HCT116 (cell line): ENCODE measurements around the gene CTNNAL1. TPM values are rescaled to one million over a fixed set of nuclear protein-coding genes. Genes with fewer than 3 reads are reported as not detected.
"Not testable (repeated sequence)": the region's sequence is repeated elsewhere in the genome, so short reads cannot be mapped to it uniquely, and the experiment has no call there.

ENCODE experiments used
- ATAC-seq: fragments of 200-7000 bp; cut with Tn5 transposase; 2 replicates; pipeline ENCODE4 v1.9.1; 2020; ENCODE audit warnings: mild to moderate bottlenecking, moderate library complexity
- BruUV-seq: library from RNA; stranded (reverse); fragments of 400-500 nt; replicated peaks from 2 replicates; lab custom pipeline; 2021; lab: Mats Ljungman, UMichigan
- CTCF ChIA-PET: fragments of 300-600 bp; sonication (Branson Sonifier 250); formaldehyde crosslinking; loops from one replicate; lab custom pipeline; 2021; ENCODE audit warnings: antibody characterized with exemption; lab: Charles Lee
- POLR2A ChIA-PET: fragments of 300-600, 350-600 bp; sonication (Branson Sonifier 250); formaldehyde crosslinking; loops from one replicate; lab custom pipeline; 2021; ENCODE audit warnings: antibody characterized with exemption; lab: Charles Lee
- RAD21 ChIA-PET, 2 experiments: fragments of 300-600 bp; sonication (Branson Sonifier 250); formaldehyde crosslinking; loops; one replicate each; lab custom pipeline; 2023; ENCODE audit warnings: low total read pairs in 2 of 2; ENCODE audit not compliant: uncharacterized antibody in 2 of 2, unreplicated experiment in 2 of 2, low non-redundant PET in 1 of 2; lab: Charles Lee
- DNase-seq: peaks from one replicate; pipeline ENCODE4 v3.0.0-alpha.2; 2010; ENCODE audit warnings: low read depth, low spot score
- H2AFZ ChIP-seq: fragments of 200-600 bp; shearing (Covaris generic), sonication (generic); 2 replicates; pipeline ENCODE4 v1.6.1; 2017; ENCODE audit warnings: low read depth, mixed run types, mixed read lengths, antibody characterized with exemption, low read length; ENCODE audit not compliant: poor library complexity, severe bottlenecking
- H3K27ac ChIP-seq: 2 replicates; pipeline ENCODE4 v1.5.1; 2012; ENCODE audit warnings: low read depth, low read length
- H3K27me3 ChIP-seq: fragments of 200-600 bp; sonication (generic); 2 replicates; pipeline ENCODE4 v1.6.1; 2016; ENCODE audit warnings: mixed run types, low read length, mixed read lengths; ENCODE audit not compliant: insufficient read depth
- H3K36me3 ChIP-seq, 2 experiments: fragments of 200-500 bp in 1 of 2; fragments of 200-600 bp in 1 of 2; sonication (Bioruptor generic) in 1 of 2; sonication (generic) in 1 of 2; 2 replicates each; pipeline versions ENCODE4 v1.5.1 to v1.6.1; 2014 to 2016; ENCODE audit warnings: low read length in 2 of 2, inconsistent platforms in 1 of 2, mixed read lengths in 1 of 2, mixed run types in 1 of 2; ENCODE audit not compliant: insufficient read depth in 2 of 2, control insufficient read depth in 1 of 2
- H3K4me1 ChIP-seq, 2 experiments: fragments of 200-600 bp in 1 of 2; sonication (generic) in 1 of 2; 2 replicates each; pipeline versions ENCODE4 v1.5.1 to v1.6.1; 2012 to 2017; ENCODE audit warnings: low read length in 2 of 2, inconsistent platforms in 1 of 2, mild to moderate bottlenecking in 1 of 2, mixed read lengths in 1 of 2, mixed run types in 1 of 2, moderate library complexity in 1 of 2; ENCODE audit not compliant: insufficient read depth in 2 of 2, control insufficient read depth in 1 of 2
- H3K4me2 ChIP-seq: fragments of 200-600 bp; sonication (generic); 2 replicates; pipeline ENCODE4 v1.6.1; 2017; ENCODE audit warnings: mixed run types, low read length, mixed read lengths
- H3K4me3 ChIP-seq, 2 experiments: fragments of 200-600 bp in 1 of 2; sonication (generic) in 1 of 2; replicated peaks in 1 of 2; 2 replicates each; pipeline ENCODE4 v1.5.1; 2011 to 2016; ENCODE audit warnings: low read length in 2 of 2, control low read depth in 1 of 2, low read depth in 1 of 2, mild to moderate bottlenecking in 1 of 2, mixed read lengths in 1 of 2, mixed run types in 1 of 2
- H3K79me2 ChIP-seq: fragments of 200-600 bp; sonication (generic); 2 replicates; pipeline ENCODE4 v1.6.1; 2017; ENCODE audit warnings: mild to moderate bottlenecking, mixed run types, low read length, moderate library complexity, mixed read lengths; ENCODE audit not compliant: insufficient read depth
- H3K9ac ChIP-seq: fragments of 200-600 bp; sonication (generic); 2 replicates; pipeline ENCODE4 v1.6.1; 2016; ENCODE audit warnings: low read length, mixed read lengths
- H3K9me2 ChIP-seq: fragments of 200-600 bp; sonication (generic), shearing (Covaris generic); 2 replicates; pipeline ENCODE4 v1.6.1; 2017; ENCODE audit warnings: mixed run types, mild to moderate bottlenecking, moderate library complexity; ENCODE audit not compliant: insufficient read depth
- H3K9me3 ChIP-seq, 2 experiments: fragments of 200-500 bp in 1 of 2; fragments of 200-600 bp in 1 of 2; sonication (Bioruptor generic) in 1 of 2; sonication (generic) in 1 of 2; 2 replicates each; pipeline ENCODE4 v1.6.1; 2014 to 2017; ENCODE audit warnings: low read length in 2 of 2, mixed read lengths in 2 of 2, inconsistent platforms in 1 of 2, low read depth in 1 of 2, mild to moderate bottlenecking in 1 of 2, mixed run types in 1 of 2, moderate library complexity in 1 of 2; ENCODE audit not compliant: control insufficient read depth in 1 of 2, insufficient read depth in 1 of 2
- H4K20me1 ChIP-seq: fragments of 200-600 bp; sonication (generic), shearing (Covaris generic); 2 replicates; pipeline ENCODE4 v1.6.1; 2017; ENCODE audit warnings: mixed run types, mild to moderate bottlenecking, moderate library complexity; ENCODE audit not compliant: insufficient read depth
- EZH2 ChIP-seq: fragments of 200-600 bp; sonication (generic); IDR thresholded peaks from 2 replicates; pipeline ENCODE4 v1.6.1; 2017; ENCODE audit warnings: antibody characterized with exemption, mixed run types
- FOSL1 ChIP-seq: IDR thresholded peaks from 2 replicates; pipeline ENCODE4 v1.6.1; 2012; ENCODE audit warnings: low read depth
- JUND ChIP-seq: IDR thresholded peaks from 2 replicates; pipeline ENCODE4 v1.6.1; 2012
- POLR2AphosphoS5 ChIP-seq: IDR thresholded peaks from 2 replicates; pipeline ENCODE4 v1.6.1; 2011; ENCODE audit warnings: mild to moderate bottlenecking, low read depth, low read length, moderate library complexity
- SIN3A ChIP-seq: IDR thresholded peaks from 2 replicates; pipeline ENCODE4 v1.6.1; 2012; ENCODE audit warnings: low read depth
- SP1 ChIP-seq: IDR thresholded peaks from 2 replicates; pipeline ENCODE4 v1.6.1; 2012; ENCODE audit warnings: low read depth
- SRF ChIP-seq: IDR thresholded peaks from 2 replicates; pipeline ENCODE4 v1.6.1; 2012; ENCODE audit warnings: low read depth
- TCF7L2 ChIP-seq: IDR thresholded peaks from 2 replicates; pipeline ENCODE4 v1.7.0; 2011; ENCODE audit warnings: borderline replicate concordance, inconsistent platforms; ENCODE audit not compliant: insufficient read depth, insufficient read length; ENCODE audit errors: extremely low read depth
- ZNF274 ChIP-seq: fragments of 200-500 bp; sonication (Bioruptor generic); IDR thresholded peaks from 2 replicates; pipeline ENCODE4 v1.6.1; 2014; ENCODE audit warnings: mild to moderate bottlenecking, low read depth, low read length, inconsistent platforms
- intact Hi-C: fragments of 100-400 bp; cut with micrococcal nuclease; formaldehyde crosslinking; loops from 2 replicates; pipeline ENCODE4 v1.10.0; 2022
- total RNA-seq: library from RNA; stranded (reverse); gene quantifications from one replicate; pipeline ENCODE4 v1.2.1, GENCODE V29; 2021; ENCODE audit not compliant: unreplicated experiment
- TF ChIP-seq, protein P1 (sequence below): IDR thresholded peaks from 2 replicates; pipeline ENCODE4 v1.6.1; 2012
- TF ChIP-seq, protein P2 (sequence below): IDR thresholded peaks from 2 replicates; pipeline ENCODE4 v1.6.1; 2012; ENCODE audit warnings: low read depth
- TF ChIP-seq, protein P3 (sequence below): IDR thresholded peaks from 2 replicates; pipeline ENCODE4 v1.6.1; 2012

The CTNNAL1 gene
- total RNA-seq, 1 experiment from 2014 or later, result 87.2 TPM

- Histone ChIP-seq H3K27me3 (no peaks in the 10 kb centered on the region), H3K79me2 (no peaks in the 10 kb centered on the region), H2AFZ (no peak overlapping the region), H3K4me1 (no peaks in the 10 kb centered on the region), H3K9ac (no peak overlapping the region), H3K9me3 (no peaks in the 10 kb centered on the region), H4K20me1 (no peaks in the 10 kb centered on the region), H3K9me2 (no peaks in the 10 kb centered on the region), H3K36me3 (peaks cover 20 to 24% of the 10 kb centered on the region in 2 experiments), H3K4me3 (no peak overlapping the region)
- RAD21 ChIA-PET, result no interaction called here
- BruUV-seq, result no TSS peak
- POLR2A ChIA-PET, result no interaction called here
- no peak for DNase-seq
- ATAC-seq, result no peak
- no peak for TF ChIP-seq SP1
- TF ChIP-seq, protein P1, sequence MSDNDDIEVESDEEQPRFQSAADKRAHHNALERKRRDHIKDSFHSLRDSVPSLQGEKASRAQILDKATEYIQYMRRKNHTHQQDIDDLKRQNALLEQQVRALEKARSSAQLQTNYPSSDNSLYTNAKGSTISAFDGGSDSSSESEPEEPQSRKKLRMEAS, result no peak
- TF ChIP-seq SRF, result no peak
- no peak for TF ChIP-seq EZH2
- TF ChIP-seq, protein P2, sequence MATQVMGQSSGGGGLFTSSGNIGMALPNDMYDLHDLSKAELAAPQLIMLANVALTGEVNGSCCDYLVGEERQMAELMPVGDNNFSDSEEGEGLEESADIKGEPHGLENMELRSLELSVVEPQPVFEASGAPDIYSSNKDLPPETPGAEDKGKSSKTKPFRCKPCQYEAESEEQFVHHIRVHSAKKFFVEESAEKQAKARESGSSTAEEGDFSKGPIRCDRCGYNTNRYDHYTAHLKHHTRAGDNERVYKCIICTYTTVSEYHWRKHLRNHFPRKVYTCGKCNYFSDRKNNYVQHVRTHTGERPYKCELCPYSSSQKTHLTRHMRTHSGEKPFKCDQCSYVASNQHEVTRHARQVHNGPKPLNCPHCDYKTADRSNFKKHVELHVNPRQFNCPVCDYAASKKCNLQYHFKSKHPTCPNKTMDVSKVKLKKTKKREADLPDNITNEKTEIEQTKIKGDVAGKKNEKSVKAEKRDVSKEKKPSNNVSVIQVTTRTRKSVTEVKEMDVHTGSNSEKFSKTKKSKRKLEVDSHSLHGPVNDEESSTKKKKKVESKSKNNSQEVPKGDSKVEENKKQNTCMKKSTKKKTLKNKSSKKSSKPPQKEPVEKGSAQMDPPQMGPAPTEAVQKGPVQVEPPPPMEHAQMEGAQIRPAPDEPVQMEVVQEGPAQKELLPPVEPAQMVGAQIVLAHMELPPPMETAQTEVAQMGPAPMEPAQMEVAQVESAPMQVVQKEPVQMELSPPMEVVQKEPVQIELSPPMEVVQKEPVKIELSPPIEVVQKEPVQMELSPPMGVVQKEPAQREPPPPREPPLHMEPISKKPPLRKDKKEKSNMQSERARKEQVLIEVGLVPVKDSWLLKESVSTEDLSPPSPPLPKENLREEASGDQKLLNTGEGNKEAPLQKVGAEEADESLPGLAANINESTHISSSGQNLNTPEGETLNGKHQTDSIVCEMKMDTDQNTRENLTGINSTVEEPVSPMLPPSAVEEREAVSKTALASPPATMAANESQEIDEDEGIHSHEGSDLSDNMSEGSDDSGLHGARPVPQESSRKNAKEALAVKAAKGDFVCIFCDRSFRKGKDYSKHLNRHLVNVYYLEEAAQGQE, result no peak
- TF ChIP-seq, protein P3, sequence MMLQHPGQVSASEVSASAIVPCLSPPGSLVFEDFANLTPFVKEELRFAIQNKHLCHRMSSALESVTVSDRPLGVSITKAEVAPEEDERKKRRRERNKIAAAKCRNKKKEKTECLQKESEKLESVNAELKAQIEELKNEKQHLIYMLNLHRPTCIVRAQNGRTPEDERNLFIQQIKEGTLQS, result no peak
- TF ChIP-seq ZNF274, result no peak
- no peak for TF ChIP-seq SIN3A
- TF ChIP-seq TCF7L2, result no peak
- no peak for TF ChIP-seq JUND
- no peak for TF ChIP-seq FOSL1
- TF ChIP-seq POLR2AphosphoS5, result no peak
- TF ChIP-seq, all 23 proteins: peak for 0
- H3K4me2 ChIP-seq, result no peak overlapping the region
- CTCF ChIA-PET, result no interaction called here
- intact Hi-C loops, result no loop called here
- no peak overlapping the region for H3K27ac ChIP-seq
Measured at GRCh38 chr9:108921200-108921599, 92.1 kb downstream of the CTNNAL1 start.

GRCh38 chr9:108920401-108920800, 92.9 kb downstream of the CTNNAL1 start:
- CTCF ChIA-PET, H3K4me1 ChIP-seq, H3K9me3 ChIP-seq, H4K20me1 ChIP-seq, H3K4me2 ChIP-seq, RAD21 ChIA-PET, POLR2A ChIA-PET, BruUV-seq, H3K9me2 ChIP-seq, H3K9ac ChIP-seq, DNase-seq, H3K27me3 ChIP-seq, H2AFZ ChIP-seq, H3K79me2 ChIP-seq, H3K27ac ChIP-seq, intact Hi-C loops, H3K4me3 ChIP-seq, ATAC-seq: not testable (repeated sequence)
- peaks cover 19 to 20% of the 10 kb centered on the region in 2 experiments for H3K36me3 ChIP-seq
